Trophoblast cell (in vitro differentiated cells and primary cell): ENCODE data around the gene HYAL2. TPM values are rescaled to one million over a fixed set of nuclear protein-coding genes. Genes with fewer than 3 reads are reported as not detected.

Source experiments
- DNase-seq, 2 donors: peaks; one replicate each; pipeline ENCODE4 v3.0.0-alpha.2; 2016
- H2AFZ ChIP-seq: 2 replicates; pipeline ENCODE4 v1.6.1; 2013; ENCODE audit warnings: low read length, moderate library complexity, mild to moderate bottlenecking; ENCODE audit not compliant: insufficient read depth, poor library complexity
- H2AK5ac ChIP-seq: 2 replicates; pipeline ENCODE4 v1.6.1; 2013; ENCODE audit warnings: mild to moderate bottlenecking, low read length
- H2BK120ac ChIP-seq: 2 replicates; pipeline ENCODE4 v1.6.1; 2013; ENCODE audit warnings: low read length, mild to moderate bottlenecking, moderate library complexity; ENCODE audit not compliant: insufficient read depth, poor library complexity
- H2BK12ac ChIP-seq: 2 replicates; pipeline ENCODE4 v1.6.1; 2013; ENCODE audit warnings: mild to moderate bottlenecking, low read length, moderate library complexity
- H2BK5ac ChIP-seq: 2 replicates; pipeline ENCODE4 v1.6.1; 2013; ENCODE audit warnings: low read length, low read depth, moderate library complexity, mild to moderate bottlenecking; ENCODE audit not compliant: poor library complexity
- H3K14ac ChIP-seq: 2 replicates; pipeline ENCODE4 v1.6.1; 2013; ENCODE audit warnings: mild to moderate bottlenecking, low read length
- H3K18ac ChIP-seq: 2 replicates; pipeline ENCODE4 v1.6.1; 2013; ENCODE audit warnings: mild to moderate bottlenecking, low read length
- H3K23ac ChIP-seq: 2 replicates; pipeline ENCODE4 v1.6.1; 2013; ENCODE audit warnings: low read length
- H3K27ac ChIP-seq: 2 replicates; pipeline ENCODE4 v1.5.1; 2013; ENCODE audit warnings: low read depth, mild to moderate bottlenecking, inconsistent platforms, low read length, moderate library complexity
- H3K27me3 ChIP-seq: 2 replicates; pipeline ENCODE4 v1.6.1; 2013; ENCODE audit warnings: inconsistent platforms, mild to moderate bottlenecking, low read length, moderate library complexity; ENCODE audit not compliant: insufficient read depth
- H3K36me3 ChIP-seq, 2 experiments: 1 replicate in 1 of 2; 2 replicates in 1 of 2; pipeline ENCODE4 v1.6.1; 2013; ENCODE audit warnings: low read length in 2 of 2, mild to moderate bottlenecking in 2 of 2, moderate library complexity in 1 of 2; ENCODE audit not compliant: insufficient read depth in 2 of 2, control insufficient read depth in 1 of 2
- H3K4ac ChIP-seq: 2 replicates; pipeline ENCODE4 v1.6.1; 2013; ENCODE audit warnings: low read depth, mild to moderate bottlenecking, low read length, moderate library complexity
- H3K4me1 ChIP-seq, 2 experiments: 1 replicate in 1 of 2; 2 replicates in 1 of 2; pipeline ENCODE4 v1.6.1; 2013; ENCODE audit warnings: low read length in 2 of 2, mild to moderate bottlenecking in 2 of 2, moderate library complexity in 1 of 2; ENCODE audit not compliant: insufficient read depth in 2 of 2, control insufficient read depth in 1 of 2
- H3K4me2 ChIP-seq: 2 replicates; pipeline ENCODE4 v1.6.1; 2013; ENCODE audit warnings: inconsistent platforms, mild to moderate bottlenecking, low read length, moderate library complexity
- H3K4me3 ChIP-seq: 2 replicates; pipeline ENCODE4 v1.5.1; 2013; ENCODE audit warnings: mild to moderate bottlenecking, low read depth, low read length, inconsistent platforms
- H3K79me1 ChIP-seq: one replicate; pipeline ENCODE4 v1.6.1; 2013; ENCODE audit warnings: low read length
- H3K79me2 ChIP-seq: 2 replicates; pipeline ENCODE4 v1.6.1; 2013; ENCODE audit warnings: low read length, mild to moderate bottlenecking; ENCODE audit not compliant: control insufficient read depth, insufficient read depth, poor library complexity
- H3K9ac ChIP-seq: 2 replicates; pipeline ENCODE4 v1.6.1; 2013; ENCODE audit warnings: mild to moderate bottlenecking, low read length
- H3K9me3 ChIP-seq: 2 replicates; pipeline ENCODE4 v1.6.1; 2013; ENCODE audit warnings: low read depth, mild to moderate bottlenecking, control low read depth, inconsistent platforms, low read length; ENCODE audit not compliant: insufficient read depth
- H4K12ac ChIP-seq: 2 replicates; pipeline ENCODE4 v1.6.1; 2013; ENCODE audit warnings: low read depth, mild to moderate bottlenecking, low read length, moderate library complexity
- H4K8ac ChIP-seq: 2 replicates; pipeline ENCODE4 v1.6.1; 2013; ENCODE audit warnings: low read depth, mild to moderate bottlenecking, low read length, moderate library complexity
- H4K91ac ChIP-seq: one replicate; pipeline ENCODE4 v1.6.1; 2013; ENCODE audit warnings: low read depth, mild to moderate bottlenecking, low read length, moderate library complexity
- WGBS: extraction: QIAGEN DNeasy Blood & Tissue Kit; methylation state at CpG from one replicate; pipeline ENCODE4 v1.1.7; 2013; ENCODE audit warnings: missing lambda C conversion rate; ENCODE audit not compliant: insufficient read length, insufficient coverage; ENCODE audit errors: extremely low coverage; 5-methylcytosine and 5-hydroxymethylcytosine counted together
- polyA plus RNA-seq: library from polyadenylated mRNA; stranded (reverse); fragments of 200-250 nt; gene quantifications from 2 replicates; pipeline ENCODE4 v1.2.3, GENCODE V29; 2013

HYAL2 gene
- polyA plus RNA-seq: 41.6 and 41.7 TPM in 2 replicates

GRCh38 chr3:50322386-50323091 is at the start of gene HYAL2:
Gene HYAL2, minus strand, starts transcription at chr3:50322745. Its CDS starts 2,256 bp downstream, at chr3:50320489.
- Histone ChIP-seq H2BK120ac (peak within 1 kb of the TSS; percentile 98), H2BK12ac (peak within 1 kb of the TSS; percentile 19), H3K79me2 (peaks cover 15% of the 10 kb centered on the region), H2BK5ac (peak within 1 kb of the TSS; percentile 99), H4K8ac (peak within 1 kb of the TSS; percentile 90), H2AK5ac (peak within 1 kb of the TSS; percentile 43), H2AFZ (peak within 1 kb of the TSS; percentile 93), H3K27me3 (no peaks in the 10 kb centered on the region), H3K4me1 (peaks cover 30 to 32% of the 10 kb centered on the region in 2 experiments), H3K23ac (no peak within 1 kb of the TSS), H3K79me1 (peaks cover 16% of the 10 kb centered on the region), H3K9ac (peak within 1 kb of the TSS; percentile 99), H3K4me2 (peak within 1 kb of the TSS; percentile 75), H3K27ac (peak within 1 kb of the TSS; percentile 93), H3K4me3 (peak within 1 kb of the TSS; percentile 88), H3K14ac (peak within 1 kb of the TSS; percentile 93), H3K18ac (peak within 1 kb of the TSS; percentile 93), H4K91ac (peak within 1 kb of the TSS; percentile 99), H3K4ac (peak within 1 kb of the TSS; percentile 88), H3K36me3 (peaks cover 35 to 36% of the 10 kb centered on the region in 2 experiments), H3K9me3 (peaks cover 1% of the 10 kb centered on the region), H4K12ac (peak within 1 kb of the TSS; percentile 73)
- no peak for DNase-seq
- no CpG with 5 or more reads among the region's 31 CpGs for WGBS

GRCh38 chr3:50371133-50371685 is 48.7 kb upstream of the HYAL2 start:
- Histone ChIP-seq H3K4me1 (no peaks in the 10 kb centered on the region), H3K27ac (no peak overlapping the region), H3K4ac (no peak overlapping the region), H3K9me3 (no peaks in the 10 kb centered on the region), H3K79me1 (no peaks in the 10 kb centered on the region), H3K18ac (no peak overlapping the region), H3K14ac (no peak overlapping the region), H3K79me2 (no peaks in the 10 kb centered on the region), H4K8ac (no peak overlapping the region), H2AFZ (no peak overlapping the region), H4K12ac (no peak overlapping the region), H3K4me3 (no peak overlapping the region), H3K9ac (no peak overlapping the region), H3K4me2 (no peak overlapping the region), H3K27me3 (no peaks in the 10 kb centered on the region), H3K23ac (no peak overlapping the region), H2BK5ac (no peak overlapping the region), H3K36me3 (no peaks in the 10 kb centered on the region), H4K91ac (no peak overlapping the region), H2AK5ac (no peak overlapping the region), H2BK12ac (no peak overlapping the region), H2BK120ac (no peak overlapping the region)
- WGBS: no CpG with 5 or more reads among the region's 3 CpGs
- DNase-seq: no peak

GRCh38 chr3:50370594-50370993 is 48.0 kb upstream of the HYAL2 start:
- no peak overlapping the region for H3K4ac ChIP-seq
- H2BK5ac ChIP-seq: no peak overlapping the region
- H3K9ac ChIP-seq: no peak overlapping the region
- H3K36me3 ChIP-seq: no peaks in the 10 kb centered on the region
- H4K91ac ChIP-seq: no peak overlapping the region
- peaks cover 1 to 2% of the 10 kb centered on the region in 2 experiments for H3K4me1 ChIP-seq
- H3K79me2 ChIP-seq: no peaks in the 10 kb centered on the region
- H2BK12ac ChIP-seq: no peak overlapping the region
- no peaks in the 10 kb centered on the region for H3K9me3 ChIP-seq
- WGBS: no CpG with 5 or more reads among the region's 14 CpGs
- no peaks in the 10 kb centered on the region for H3K27me3 ChIP-seq
- no peak overlapping the region for H4K12ac ChIP-seq
- DNase-seq: peak in 1 of 2 donors; percentile 21
- no peak overlapping the region for H2AFZ ChIP-seq
- H3K4me2 ChIP-seq: no peak overlapping the region
- H3K27ac ChIP-seq: no peak overlapping the region
- no peaks in the 10 kb centered on the region for H3K79me1 ChIP-seq
- H3K23ac ChIP-seq: no peak overlapping the region
- no peak overlapping the region for H3K18ac ChIP-seq
- no peak overlapping the region for H3K4me3 ChIP-seq
- H3K14ac ChIP-seq: no peak overlapping the region
- no peak overlapping the region for H4K8ac ChIP-seq
- H2BK120ac ChIP-seq: no peak overlapping the region
- H2AK5ac ChIP-seq: no peak overlapping the region

- H2BK12ac ChIP-seq: no peak overlapping the region
- no peak overlapping the region for H3K4me3 ChIP-seq
- DNase-seq: no peak
- H4K91ac ChIP-seq: no peak overlapping the region
- no peaks in the 10 kb centered on the region for H3K27me3 ChIP-seq
- no peak overlapping the region for H2BK120ac ChIP-seq
- no peak overlapping the region for H3K14ac ChIP-seq
- H4K12ac ChIP-seq: no peak overlapping the region
- H3K79me1 ChIP-seq: peaks cover 2% of the 10 kb centered on the region
- no peak overlapping the region for H3K4me2 ChIP-seq
- H3K18ac ChIP-seq: no peak overlapping the region
- H2AK5ac ChIP-seq: no peak overlapping the region
- H3K9me3 ChIP-seq: no peaks in the 10 kb centered on the region
- no peak overlapping the region for H4K8ac ChIP-seq
- peaks cover 10 to 12% of the 10 kb centered on the region in 2 experiments for H3K4me1 ChIP-seq
- H3K4ac ChIP-seq: no peak overlapping the region
- WGBS: no CpG with 5 or more reads among the region's 9 CpGs
- no peak overlapping the region for H2AFZ ChIP-seq
- H3K23ac ChIP-seq: no peak overlapping the region
- H3K36me3 ChIP-seq: no peaks in the 10 kb centered on the region
- H3K9ac ChIP-seq: no peak overlapping the region
- peaks cover 1% of the 10 kb centered on the region for H3K79me2 ChIP-seq
- H2BK5ac ChIP-seq: no peak overlapping the region
- no peak overlapping the region for H3K27ac ChIP-seq
These were observed 46.6 kb upstream of the HYAL2 start for GRCh38 chr3:50369012-50369670.
